ENCODE results near the gene TUBB3. TPM values are rescaled to one million over a fixed set of nuclear protein-coding genes. Genes with fewer than 3 reads are reported as not detected.

The TUBB3 gene
- total and polyA plus RNA-seq, 2 of the 4 experiments (the other 2 are of a cell fraction) = 311 to 410 TPM

- no peak overlapping the region for H4K91ac ChIP-seq (ENCODE audit: insufficient read depth, low read depth, low read length)
- no peak overlapping the region for H3K27ac ChIP-seq (ENCODE audit: insufficient read depth, low read length)
- H2AK5ac ChIP-seq (ENCODE audit: low read depth, low read length) = no peak overlapping the region
- WGBS, 2 experiments (ENCODE audit: extremely low coverage in 2 of 2, insufficient read length in 1 of 2) = 79% methylated on average over 2 of the region's 7 CpGs; no CpG with 5 or more reads in 1 of the 2 experiments
- no peak overlapping the region for H2BK5ac ChIP-seq (ENCODE audit: low read depth, low read length, poor library complexity, severe bottlenecking)
- H3K9ac ChIP-seq (ENCODE audit: low read depth, low read length) = no peak overlapping the region
- in situ Hi-C loops (cut with MboI; ENCODE audit: low sequenced_read_pairs) = no loop called here
- no peaks in the 10 kb centered on the region for H3K27me3 ChIP-seq (ENCODE audit: control insufficient read depth, insufficient read depth, low read length)
- dilution Hi-C loops (cut with HindIII; ENCODE audit: low sequenced_read_pairs, unreplicated experiment) = no loop called here
- no TSS peak for BruUV-seq (replicated peaks)
- H3K4ac ChIP-seq (ENCODE audit: low read depth, low read length) = no peak overlapping the region
- H3K4me3 ChIP-seq (ENCODE audit: insufficient read depth, low read depth, low read length) = no peak overlapping the region
- no peak for TF ChIP-seq ELK1 (IDR thresholded peaks at IDR 0.05; ENCODE audit: borderline replicate concordance, low read depth, low read length)
- no peak for TF ChIP-seq FOS (IDR thresholded peaks at IDR 0.05; ENCODE audit: low read depth, low read length)
- no peak for TF ChIP-seq RCOR1 (IDR thresholded peaks at IDR 0.05; ENCODE audit: insufficient replicate concordance, low read length)
- no peak for TF ChIP-seq RFX5 (IDR thresholded peaks at IDR 0.05; ENCODE audit: low read depth, low read length)
- no peak for TF ChIP-seq NFE2L2 (IDR thresholded peaks at IDR 0.05; ENCODE audit: low read depth, low read length)
- no peak for TF ChIP-seq BHLHE40 (IDR thresholded peaks at IDR 0.05; ENCODE audit: low read depth, low read length)
- peak; percentile 90 for TF ChIP-seq USF2 (IDR thresholded peaks at IDR 0.05; ENCODE audit: low read depth, low read length)
- TF ChIP-seq CHD1 (IDR thresholded peaks at IDR 0.05; ENCODE audit: low read depth, low read length) = no peak
- H2BK120ac ChIP-seq (ENCODE audit: low read depth, low read length) = no peak overlapping the region
- no peak overlapping the region for H2AK9ac ChIP-seq (replicated peaks; ENCODE audit: low read depth, low read length, poor library complexity)
- H3K18ac ChIP-seq (ENCODE audit: low read depth, low read length) = no peak overlapping the region
- H2BK20ac ChIP-seq (ENCODE audit: low read depth, low read length) = no peak overlapping the region
- no peaks in the 10 kb centered on the region; the same call in 1 of the 2 replicates for H3K9me1 ChIP-seq (ENCODE audit: insufficient read depth, low read length)
- ChIA-PET CTCF (no interaction called here), POLR2A (ENCODE audit: unreplicated experiment) (no interaction called here)
- H4K8ac ChIP-seq (ENCODE audit: low read depth in 2 of 2, low read length in 2 of 2) = no peak overlapping the region
- ATAC-seq (ENCODE audit: low read depth) (peak; percentile 79), DNase-seq (peak; percentile 11)
- no peak overlapping the region for H3K4me2 ChIP-seq (ENCODE audit: low read depth, low read length)
- H3K4me1 ChIP-seq (ENCODE audit: control insufficient read depth, insufficient read depth, low read length) = no peaks in the 10 kb centered on the region
- intact Hi-C loops (cut with micrococcal nuclease) = no loop called here
- peaks cover 4 to 42% of the 10 kb centered on the region in 2 experiments; a peak in 3 of 4 replicates for H3K79me1 ChIP-seq (ENCODE audit: low read depth in 1 of 2, low read length in 2 of 2)
- no peak overlapping the region for H2AFZ ChIP-seq (replicated peaks; ENCODE audit: low read length, poor library complexity)
- no peak overlapping the region for H3K23ac ChIP-seq (ENCODE audit: low read depth, low read length)
- no peak overlapping the region for H4K5ac ChIP-seq (ENCODE audit: low read depth, low read length)
- H4K20me1 ChIP-seq (ENCODE audit: insufficient read depth, low read length) = peaks cover 13% of the 10 kb centered on the region
- H2BK15ac ChIP-seq (ENCODE audit: low read depth, low read length) = no peak overlapping the region
- no peaks in the 10 kb centered on the region for H3K9me3 ChIP-seq (ENCODE audit: control insufficient read depth, insufficient read depth, low read length)
- no peak overlapping the region for H3K14ac ChIP-seq (replicated peaks; ENCODE audit: low read depth, low read length)
- H3K56ac ChIP-seq (ENCODE audit: extremely low read depth, insufficient read depth, low read length) = no peak overlapping the region
- peaks cover 49% of the 10 kb centered on the region for H3K36me3 ChIP-seq (ENCODE audit: control insufficient read depth, insufficient read depth, low read length)
Measured at GRCh38 chr16:89958068-89958467, 34.9 kb downstream of the TUBB3 start.

All from IMR-90 (cell line).